Gastroesophageal sphincter (tissue), 4 donors: ENCODE data around the gene GALNS. TPM values are rescaled to one million over a fixed set of nuclear protein-coding genes. Genes with fewer than 3 reads are reported as not detected.

Experiments used
- ATAC-seq: fragments of 150-250 bp; one replicate; pipeline ENCODE4 v1.9.1; 2016; ENCODE audit warnings: mild to moderate bottlenecking, moderate library complexity
- H3K27ac ChIP-seq, 4 donors: fragments of 200-600 bp; sonication (generic) in 3 of 4; 1 replicate in 3 of 4; 2 replicates in 1 of 4; pipeline ENCODE4 v1.5.1; 2016 to 2019
- H3K27me3 ChIP-seq: fragments of 200-600 bp; sonication (generic); one replicate; pipeline ENCODE4 v1.5.1; 2019
- H3K36me3 ChIP-seq, 2 donors: fragments of 200-600 bp; sonication (generic); one replicate each; pipeline ENCODE4 v1.5.1; 2019; ENCODE audit warnings: control low read depth in 1 of 2
- H3K4me1 ChIP-seq, 3 donors: fragments of 200-600 bp; sonication (generic); 1 replicate in 2 of 3; 2 replicates in 1 of 3; pipeline ENCODE4 v1.5.1; 2016 to 2019; ENCODE audit warnings: control low read depth in 2 of 3
- H3K4me3 ChIP-seq, 2 donors: fragments of 200-600 bp; sonication (generic); one replicate each; pipeline ENCODE4 v1.5.1; 2019; ENCODE audit warnings: mild to moderate bottlenecking in 1 of 2, moderate library complexity in 1 of 2
- H3K9me3 ChIP-seq, 3 donors: fragments of 200-600 bp; sonication (generic); one replicate each; pipeline ENCODE4 v1.5.1; 2017 to 2019; ENCODE audit warnings: control low read depth in 2 of 3
- EP300 ChIP-seq: sonication (generic); formaldehyde crosslinking; IDR thresholded peaks from one replicate; pipeline ENCODE4 v1.6.1; 2017; ENCODE audit warnings: antibody characterized with exemption, mild to moderate bottlenecking
- POLR2A ChIP-seq, 2 donors: fragments of 450-650 bp; IDR thresholded peaks; one replicate each; pipeline ENCODE4 v1.6.1; 2017; ENCODE audit warnings: antibody characterized with exemption in 2 of 2, mild to moderate bottlenecking in 2 of 2, moderate library complexity in 1 of 2
- POLR2AphosphoS5 ChIP-seq: sonication (generic); formaldehyde crosslinking; IDR thresholded peaks from one replicate; pipeline ENCODE4 v1.6.1; 2017; ENCODE audit warnings: antibody characterized with exemption
- WGBS, 2 donors: methylation state at CpG; one replicate each; pipeline ENCODE4 v1.1.5; 2018; ENCODE audit warnings: low coverage in 1 of 2; 5-methylcytosine and 5-hydroxymethylcytosine counted together
- total RNA-seq, 4 donors: library from RNA; depleted of rRNA; stranded (reverse); fragments of >200 nt; gene quantifications; one replicate each; pipeline ENCODE4 v1.1.0, GENCODE V29; 2016
- TF ChIP-seq, protein P1 (sequence below), 4 experiments: fragments of 200-600 bp in 2 of 4; fragments of 450-650 bp in 2 of 4; sonication (generic) in 1 of 4; IDR thresholded peaks; one replicate each; pipeline ENCODE4 v1.5.1; 2017 to 2019; ENCODE audit warnings: antibody characterized with exemption in 4 of 4, mild to moderate bottlenecking in 2 of 4, moderate library complexity in 2 of 4

Gene GALNS
- total RNA-seq, 4 donors from 2014 or later, result 4.2 to 29.4 (median 15.6) TPM

DNA sequence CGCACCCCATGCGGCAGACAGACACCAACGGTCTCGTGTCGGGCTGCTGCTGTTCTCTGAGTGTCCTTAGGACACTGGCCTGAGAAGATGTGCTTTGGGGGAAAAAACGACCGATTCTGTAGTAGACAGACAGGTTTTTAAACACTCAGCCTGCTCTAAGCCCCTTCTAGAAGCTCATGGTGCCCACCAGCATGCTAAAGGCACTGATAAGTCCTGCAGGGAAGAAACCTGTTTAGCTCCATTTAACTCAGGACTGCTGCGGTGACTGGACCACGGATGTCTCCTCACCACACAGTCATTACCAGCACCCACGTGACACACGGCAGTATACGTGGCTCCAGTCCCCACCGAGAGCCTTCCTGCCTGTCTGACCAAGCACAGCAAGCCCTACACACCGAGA lies 26.0 kb downstream of the GALNS start:
- 83% methylated on average over 7 of the region's 14 CpGs; no CpG with 5 or more reads in 1 of the 2 donors for WGBS, 2 donors
- Histone ChIP-seq H3K27me3 (no peaks in the 10 kb centered on the region), H3K9me3 (no peaks in the 10 kb centered on the region), H3K27ac (peak overlapping the region in 1 of 4 donors; percentile 26), H3K4me1 (no peaks in the 10 kb centered on the region), H3K4me3 (no peak overlapping the region), H3K36me3 (peaks cover 0 to 65% of the 10 kb centered on the region in 2 donors)
- TF ChIP-seq EP300 (no peak), POLR2A (IDR thresholded peaks at IDR 0.05) (no peak), POLR2AphosphoS5 (no peak)
- TF ChIP-seq, protein P1, sequence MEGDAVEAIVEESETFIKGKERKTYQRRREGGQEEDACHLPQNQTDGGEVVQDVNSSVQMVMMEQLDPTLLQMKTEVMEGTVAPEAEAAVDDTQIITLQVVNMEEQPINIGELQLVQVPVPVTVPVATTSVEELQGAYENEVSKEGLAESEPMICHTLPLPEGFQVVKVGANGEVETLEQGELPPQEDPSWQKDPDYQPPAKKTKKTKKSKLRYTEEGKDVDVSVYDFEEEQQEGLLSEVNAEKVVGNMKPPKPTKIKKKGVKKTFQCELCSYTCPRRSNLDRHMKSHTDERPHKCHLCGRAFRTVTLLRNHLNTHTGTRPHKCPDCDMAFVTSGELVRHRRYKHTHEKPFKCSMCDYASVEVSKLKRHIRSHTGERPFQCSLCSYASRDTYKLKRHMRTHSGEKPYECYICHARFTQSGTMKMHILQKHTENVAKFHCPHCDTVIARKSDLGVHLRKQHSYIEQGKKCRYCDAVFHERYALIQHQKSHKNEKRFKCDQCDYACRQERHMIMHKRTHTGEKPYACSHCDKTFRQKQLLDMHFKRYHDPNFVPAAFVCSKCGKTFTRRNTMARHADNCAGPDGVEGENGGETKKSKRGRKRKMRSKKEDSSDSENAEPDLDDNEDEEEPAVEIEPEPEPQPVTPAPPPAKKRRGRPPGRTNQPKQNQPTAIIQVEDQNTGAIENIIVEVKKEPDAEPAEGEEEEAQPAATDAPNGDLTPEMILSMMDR (IDR thresholded peaks at IDR 0.05), result no peak
- ATAC-seq, result no peak

DNA sequence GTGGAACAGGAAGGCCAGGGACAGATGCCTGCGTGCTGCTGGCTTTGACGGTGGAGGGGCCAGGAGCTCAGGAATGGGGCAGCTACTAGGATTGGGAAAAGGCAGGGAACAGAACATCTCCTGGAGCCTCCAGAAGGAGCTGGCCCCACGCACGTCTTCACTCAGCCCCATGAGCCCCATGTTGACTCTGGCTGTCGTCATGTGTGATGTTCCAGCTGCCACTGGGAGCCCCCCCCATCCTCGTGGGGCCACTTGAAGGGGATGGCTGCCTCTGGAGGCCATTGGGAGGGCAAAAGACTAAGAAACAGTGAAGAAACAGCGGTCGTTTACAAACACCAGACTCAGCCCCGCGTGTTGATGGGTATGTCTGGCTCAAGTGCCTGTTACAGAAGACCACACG lies 26.5 kb downstream of the GALNS start:
- peak; percentile 23 for ATAC-seq
- Histone ChIP-seq H3K36me3 (peaks cover 0 to 65% of the 10 kb centered on the region in 2 donors), H3K9me3 (no peaks in the 10 kb centered on the region), H3K27me3 (no peaks in the 10 kb centered on the region), H3K27ac (peak overlapping the region in 1 of 4 donors; percentile 26), H3K4me1 (no peaks in the 10 kb centered on the region), H3K4me3 (no peak overlapping the region)
- no peak for TF ChIP-seq POLR2A (IDR thresholded peaks at IDR 0.05)
- TF ChIP-seq POLR2AphosphoS5, result peak; percentile 63
- 49 to 80% methylated on average over 1 to 5 of the region's 11 CpGs for WGBS, 2 donors

DNA sequence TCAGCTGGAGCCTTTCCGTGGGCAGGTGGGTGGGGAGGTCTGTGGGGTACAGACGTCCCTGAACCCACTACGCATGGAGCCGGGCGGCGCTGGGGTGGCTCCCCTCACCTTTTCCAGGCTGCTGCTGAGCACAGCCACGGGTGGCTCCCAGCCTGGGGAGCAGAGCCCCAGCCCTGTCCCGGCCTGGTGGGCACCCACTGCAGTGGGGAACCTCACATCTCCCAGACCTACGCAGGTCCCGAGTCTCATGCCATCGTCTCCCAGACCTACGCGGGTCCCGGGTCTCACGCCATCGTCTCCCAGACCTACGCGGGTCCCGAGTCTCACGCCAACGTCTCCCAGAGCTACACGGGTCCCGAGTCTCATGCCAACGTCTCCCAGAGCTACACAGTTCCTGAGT lies 28.0 kb downstream of the GALNS start:
- H3K27me3 ChIP-seq, result no peaks in the 10 kb centered on the region
- no peak overlapping the region for H3K27ac ChIP-seq
- no peak for ATAC-seq
- no peaks in the 10 kb centered on the region for H3K9me3 ChIP-seq
- no peak for TF ChIP-seq POLR2AphosphoS5
- TF ChIP-seq, protein P1 (IDR thresholded peaks at IDR 0.05), result no peak
- TF ChIP-seq EP300, result no peak
- no peak for TF ChIP-seq POLR2A (IDR thresholded peaks at IDR 0.05)
- H3K4me1 ChIP-seq, result no peaks in the 10 kb centered on the region
- H3K4me3 ChIP-seq, result no peak overlapping the region
- WGBS, 2 donors, result 70 to 86% methylated on average over 2 to 17 of the region's 24 CpGs
- peaks cover 0 to 71% of the 10 kb centered on the region in 2 donors for H3K36me3 ChIP-seq

DNA sequence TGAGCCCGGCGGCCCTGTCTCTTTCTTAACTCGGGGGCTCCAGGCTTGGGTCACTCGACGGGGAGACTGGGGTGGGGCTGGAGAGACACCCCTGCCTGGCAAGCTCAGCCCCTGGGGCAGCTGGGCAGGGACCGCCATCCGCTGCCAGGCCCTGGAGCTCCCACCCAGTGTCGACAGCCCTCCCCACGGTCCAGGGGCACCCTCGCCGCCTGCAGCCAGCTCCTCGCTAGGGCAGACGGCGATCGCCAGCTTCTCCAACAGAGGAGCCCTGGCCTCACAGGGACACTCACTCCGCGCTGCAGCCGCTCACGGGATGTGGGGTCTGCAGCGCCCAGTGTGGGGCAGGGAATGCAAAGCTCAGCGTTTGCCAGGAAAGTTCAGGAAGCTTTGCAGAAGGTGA lies 29.0 kb downstream of the GALNS start:
- 86% methylated on average over 1 of the region's 21 CpGs; no CpG with 5 or more reads in 1 of the 2 donors for WGBS, 2 donors
- no peaks in the 10 kb centered on the region for H3K9me3 ChIP-seq
- peaks cover 0 to 78% of the 10 kb centered on the region in 2 donors for H3K36me3 ChIP-seq
- no peaks in the 10 kb centered on the region for H3K4me1 ChIP-seq
- H3K4me3 ChIP-seq, result no peak overlapping the region
- no peaks in the 10 kb centered on the region for H3K27me3 ChIP-seq
- no peak for ATAC-seq
- no peak overlapping the region for H3K27ac ChIP-seq
- TF ChIP-seq POLR2A (IDR thresholded peaks at IDR 0.05) (no peak), EP300 (no peak), POLR2AphosphoS5 (no peak)
- TF ChIP-seq, protein P1 (IDR thresholded peaks at IDR 0.05), result no peak

DNA sequence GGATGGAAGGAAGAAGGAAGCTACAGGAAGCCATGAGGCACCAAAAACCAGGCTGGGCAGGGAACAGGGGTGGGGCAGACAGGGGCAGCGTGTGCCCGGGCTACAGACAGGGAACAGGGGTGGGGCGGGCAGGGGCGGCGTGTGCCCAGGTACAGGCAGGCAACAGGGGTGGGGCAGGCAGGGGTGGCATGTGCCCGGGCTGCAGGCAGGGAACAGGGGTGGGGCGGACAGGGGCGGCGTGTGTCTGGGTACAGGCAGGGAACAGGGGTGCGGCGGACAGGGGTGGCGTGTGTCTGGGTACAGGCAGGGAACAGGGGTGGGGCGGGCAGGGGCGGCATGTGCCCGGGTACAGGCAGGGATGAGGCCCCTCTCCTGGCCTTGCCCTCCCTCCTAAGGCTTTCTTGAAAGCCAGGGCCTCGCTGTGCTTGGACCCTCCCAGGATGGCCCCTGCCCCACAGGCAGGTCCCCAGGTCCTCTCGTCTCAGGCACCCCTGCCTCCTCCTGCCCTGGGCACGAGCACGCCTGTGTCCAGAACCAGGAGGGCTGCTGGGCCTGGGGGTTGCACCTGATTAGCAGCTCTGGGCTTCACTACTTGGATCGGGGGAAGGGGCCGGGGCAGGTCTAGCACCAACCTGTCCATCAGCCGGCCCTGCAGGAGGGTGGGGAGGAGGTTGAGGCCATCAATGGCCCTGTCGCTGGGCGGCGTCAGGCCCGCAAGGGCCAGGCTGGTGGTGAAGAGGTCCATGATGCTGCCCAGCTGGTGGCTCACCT lies 30.5 kb downstream of the GALNS start:
- Histone ChIP-seq H3K4me3 (no peak overlapping the region), H3K27me3 (no peaks in the 10 kb centered on the region), H3K4me1 (no peaks in the 10 kb centered on the region), H3K36me3 (peaks cover 0 to 93% of the 10 kb centered on the region in 2 donors), H3K27ac (no peak overlapping the region), H3K9me3 (no peaks in the 10 kb centered on the region)
- no peak for ATAC-seq
- WGBS, 2 donors, result 94% methylated on average over 3 of the region's 26 CpGs; no CpG with 5 or more reads in 1 of the 2 donors
- TF ChIP-seq POLR2AphosphoS5, result no peak
- TF ChIP-seq POLR2A (IDR thresholded peaks at IDR 0.05), result no peak
- TF ChIP-seq, protein P1 (IDR thresholded peaks at IDR 0.05), result no peak
- no peak for TF ChIP-seq EP300
